Mucosa of stomach (tissue), 1 donor: ENCODE data around the gene FAN1.
"Not testable (repeated sequence)": the region's sequence is repeated elsewhere in the genome, so short reads cannot be mapped to it uniquely, and the experiment has no call there.

Source experiments
- H3K27me3 ChIP-seq: one replicate; pipeline ENCODE4 v1.7.0; 2013; ENCODE audit warnings: mild to moderate bottlenecking, low read length; ENCODE audit not compliant: control insufficient read depth, insufficient read depth
- H3K36me3 ChIP-seq: one replicate; pipeline ENCODE4 v1.7.0; 2013; ENCODE audit warnings: low read length; ENCODE audit not compliant: control insufficient read depth, insufficient read depth
- H3K4me1 ChIP-seq: one replicate; pipeline ENCODE4 v1.7.0; 2013; ENCODE audit warnings: mild to moderate bottlenecking, low read length; ENCODE audit not compliant: control insufficient read depth, insufficient read depth
- H3K4me3 ChIP-seq: one replicate; pipeline ENCODE4 v1.7.0; 2013; ENCODE audit warnings: low read length
- H3K9ac ChIP-seq: one replicate; pipeline ENCODE4 v1.7.0; 2013; ENCODE audit warnings: mild to moderate bottlenecking, low read length, moderate library complexity
- H3K9me3 ChIP-seq: one replicate; pipeline ENCODE4 v1.7.0; 2013; ENCODE audit warnings: mild to moderate bottlenecking, low read length, moderate library complexity; ENCODE audit not compliant: control insufficient read depth
- donor health status: Pancreatic carcinoma.

The FAN1 gene

GRCh38 chr15:30903497-30904187, at the start of gene FAN1:
TSS of gene FAN1 (plus strand) at chr15:30903915. CDS start at chr15:30904664, 749 bp downstream.
- peak within 1 kb of the TSS; percentile 52 for H3K4me3 ChIP-seq
- no peaks in the 10 kb centered on the region for H3K27me3 ChIP-seq
- H3K9me3 ChIP-seq = no peaks in the 10 kb centered on the region
- H3K4me1 ChIP-seq = peaks cover 5% of the 10 kb centered on the region
- peak within 1 kb of the TSS; percentile 54 for H3K9ac ChIP-seq
- no peaks in the 10 kb centered on the region for H3K36me3 ChIP-seq

GRCh38 chr15:30859091-30859874, 44.4 kb upstream of the FAN1 start:
- Histone ChIP-seq H3K4me1 (no peaks in the 10 kb centered on the region), H3K36me3 (no peaks in the 10 kb centered on the region), H3K27me3 (no peaks in the 10 kb centered on the region), H3K4me3 (no peak overlapping the region), H3K9ac (no peak overlapping the region), H3K9me3 (no peaks in the 10 kb centered on the region)

DNA sequence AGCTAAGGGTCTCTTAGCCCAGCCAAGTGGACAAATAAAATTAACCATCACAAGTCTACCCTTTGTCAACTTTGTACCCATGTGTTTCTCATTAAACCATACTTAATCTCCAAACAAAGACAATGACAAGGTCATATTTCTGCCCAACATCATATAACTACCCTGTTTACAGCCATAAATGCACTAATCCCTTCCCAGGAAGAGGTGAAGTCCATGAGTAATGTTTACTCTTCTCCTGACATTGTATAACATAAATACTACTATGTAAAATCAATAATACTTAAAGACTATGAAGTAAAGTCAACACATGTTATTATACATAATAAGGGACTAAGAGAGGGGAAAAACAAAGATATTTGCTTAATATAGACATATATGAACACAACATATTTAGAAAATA, 38.5 kb upstream of the FAN1 start:
- no peaks in the 10 kb centered on the region for H3K27me3 ChIP-seq
- peaks cover 6% of the 10 kb centered on the region for H3K4me1 ChIP-seq
- H3K4me3 ChIP-seq = no peak overlapping the region
- H3K9ac ChIP-seq = no peak overlapping the region
- no peaks in the 10 kb centered on the region for H3K9me3 ChIP-seq
- H3K36me3 ChIP-seq = no peaks in the 10 kb centered on the region

- Histone ChIP-seq H3K4me3 (no peak overlapping the region), H3K4me1 (no peaks in the 10 kb centered on the region), H3K27me3 (no peaks in the 10 kb centered on the region), H3K9me3 (no peaks in the 10 kb centered on the region), H3K9ac (no peak overlapping the region), H3K36me3 (no peaks in the 10 kb centered on the region)
Measured at GRCh38 chr15:30870681-30871080, 33.0 kb upstream of the FAN1 start.

DNA sequence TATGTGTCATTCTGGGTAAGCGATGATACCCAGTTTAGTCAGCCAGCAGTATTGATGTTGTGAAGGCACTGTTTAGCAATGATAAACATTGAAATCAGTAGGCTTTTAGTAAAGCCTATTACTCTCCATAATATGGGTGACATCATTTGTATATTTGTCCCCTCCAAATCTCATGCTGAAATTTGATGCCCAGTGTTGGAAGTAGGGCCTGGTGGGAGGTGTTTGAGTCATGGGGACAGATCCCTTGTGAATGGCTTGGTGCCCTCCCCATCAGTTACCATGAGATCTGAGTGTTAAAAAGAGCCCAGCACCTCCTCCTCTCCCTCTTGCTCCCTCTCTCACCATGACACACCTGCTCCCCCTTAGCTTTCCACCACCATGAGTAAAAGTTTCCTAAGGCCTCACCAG, 31.4 kb upstream of the FAN1 start:
- no peak overlapping the region for H3K9ac ChIP-seq
- no peaks in the 10 kb centered on the region for H3K9me3 ChIP-seq
- no peak overlapping the region for H3K4me3 ChIP-seq
- no peaks in the 10 kb centered on the region for H3K36me3 ChIP-seq
- H3K27me3 ChIP-seq = no peaks in the 10 kb centered on the region
- no peaks in the 10 kb centered on the region for H3K4me1 ChIP-seq

GRCh38 chr15:30877070-30877469, 26.6 kb upstream of the FAN1 start:
- H3K27me3 ChIP-seq = no peaks in the 10 kb centered on the region
- H3K9me3 ChIP-seq = no peaks in the 10 kb centered on the region
- no peak overlapping the region for H3K4me3 ChIP-seq
- H3K36me3 ChIP-seq = no peaks in the 10 kb centered on the region
- no peaks in the 10 kb centered on the region for H3K4me1 ChIP-seq
- no peak overlapping the region for H3K9ac ChIP-seq

- Histone ChIP-seq H3K9ac (no peak overlapping the region), H3K9me3 (no peaks in the 10 kb centered on the region), H3K36me3 (no peaks in the 10 kb centered on the region), H3K4me1 (no peaks in the 10 kb centered on the region), H3K4me3 (no peak overlapping the region), H3K27me3 (no peaks in the 10 kb centered on the region)
Measured at GRCh38 chr15:30878515-30878914, 25.2 kb upstream of the FAN1 start.

- Histone ChIP-seq H3K9me3 (no peaks in the 10 kb centered on the region), H3K27me3 (no peaks in the 10 kb centered on the region), H3K4me1 (no peaks in the 10 kb centered on the region), H3K4me3 (no peak overlapping the region), H3K9ac (no peak overlapping the region), H3K36me3 (no peaks in the 10 kb centered on the region)
Measured at GRCh38 chr15:30882849-30883433, 20.8 kb upstream of the FAN1 start.

GRCh38 chr15:30883666-30884065, 20.0 kb upstream of the FAN1 start:
- H3K36me3 ChIP-seq, H3K9me3 ChIP-seq, H3K9ac ChIP-seq: not testable (repeated sequence)

GRCh38 chr15:30885814-30886213, 17.9 kb upstream of the FAN1 start:
- H3K4me3 ChIP-seq = no peak overlapping the region
- H3K9me3 ChIP-seq = no peaks in the 10 kb centered on the region
- no peaks in the 10 kb centered on the region for H3K36me3 ChIP-seq
- H3K9ac ChIP-seq = no peak overlapping the region
- no peaks in the 10 kb centered on the region for H3K27me3 ChIP-seq
- no peaks in the 10 kb centered on the region for H3K4me1 ChIP-seq

More at GRCh38 chr15:30883666-30884065, 20.0 kb upstream of the FAN1 start:
- not testable (repeated sequence) for H3K4me1 ChIP-seq, H3K4me3 ChIP-seq, H3K27me3 ChIP-seq

- Histone ChIP-seq H3K36me3 (no peaks in the 10 kb centered on the region), H3K9me3 (no peaks in the 10 kb centered on the region), H3K27me3 (no peaks in the 10 kb centered on the region), H3K4me3 (no peak overlapping the region), H3K9ac (no peak overlapping the region), H3K4me1 (no peaks in the 10 kb centered on the region)
Measured at GRCh38 chr15:30889196-30889595, 14.5 kb upstream of the FAN1 start.

DNA sequence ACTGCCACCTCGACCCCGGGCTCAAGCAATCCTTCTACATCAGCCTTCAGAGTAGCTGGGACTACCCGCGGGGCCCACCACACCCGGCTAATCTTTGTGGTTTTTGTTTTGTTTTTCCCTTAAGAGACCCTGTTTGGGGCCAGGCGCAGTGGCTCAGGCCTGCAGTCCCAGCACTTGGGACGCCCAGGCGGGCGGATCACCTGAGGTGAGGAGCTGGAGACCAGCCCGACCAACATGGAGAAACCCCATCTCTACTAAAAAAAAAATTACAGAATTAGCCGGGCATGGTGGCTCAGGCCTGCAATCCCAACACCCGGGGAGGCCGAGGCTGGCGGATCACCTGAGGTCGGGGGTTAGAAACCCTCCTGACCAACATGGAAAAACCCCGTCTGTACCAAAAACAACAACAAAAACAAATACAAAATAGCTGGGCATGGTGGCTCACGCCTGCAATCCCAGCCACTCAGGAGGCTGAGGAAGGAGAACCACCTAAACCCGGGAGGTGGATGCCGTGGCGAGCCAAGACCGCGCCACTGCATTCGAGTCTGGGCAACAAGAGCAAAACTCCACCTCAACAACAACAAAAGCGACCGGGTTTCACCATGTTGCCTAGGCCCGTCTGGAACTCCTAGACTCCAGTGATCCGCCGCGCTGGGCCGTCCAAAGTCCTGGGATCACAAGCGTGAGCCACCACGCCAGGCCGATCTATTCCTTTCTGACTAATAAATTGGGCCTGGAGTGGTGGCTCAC, 8.1 kb upstream of the FAN1 start:
- Histone ChIP-seq H3K4me1 (no peaks in the 10 kb centered on the region), H3K9me3 (no peaks in the 10 kb centered on the region), H3K27me3 (no peaks in the 10 kb centered on the region), H3K9ac (no peak overlapping the region), H3K36me3 (no peaks in the 10 kb centered on the region), H3K4me3 (no peak overlapping the region)
